Activated B cell treated with CpG ODN at 0.5 μM for 24 hours (primary cell): Measurements from ENCODE around the gene TMEM80. TPM values are rescaled to one million over a fixed set of nuclear protein-coding genes. Genes with fewer than 3 reads are reported as not detected.

Source experiments
- ATAC-seq: fragments of 200-7000 bp; cut with Tn5 transposase; one replicate; pipeline ENCODE4 v1.10.0; 2021; ENCODE audit warnings: low read depth, mild to moderate bottlenecking, moderate library complexity
- CTCF ChIA-PET: fragments of 350-600 bp; sonication (Branson Sonifier 250); formaldehyde crosslinking; loops from one replicate; lab custom pipeline; 2021; ENCODE audit warnings: antibody characterized with exemption; lab: Charles Lee
- POLR2A ChIA-PET: fragments of 350-600 bp; sonication (Branson Sonifier 250); formaldehyde crosslinking; loops from one replicate; lab custom pipeline; 2021; ENCODE audit warnings: antibody characterized with exemption; lab: Charles Lee
- DNase-seq: peaks from one replicate; pipeline ENCODE4 v3.0.0; 2022
- H3K27ac Mint-ChIP-seq: one replicate; pipeline ENCODE4 v1.8.0; 2020; ENCODE audit warnings: mixed read lengths
- H3K27me3 Mint-ChIP-seq: one replicate; pipeline ENCODE4 v1.8.0; 2021; ENCODE audit warnings: mixed read lengths
- H3K36me3 Mint-ChIP-seq: one replicate; pipeline ENCODE4 v1.8.0; 2021; ENCODE audit warnings: low read depth, mixed read lengths
- H3K4me1 Mint-ChIP-seq: one replicate; pipeline ENCODE4 v1.8.0; 2021; ENCODE audit warnings: mixed read lengths
- H3K4me3 Mint-ChIP-seq: one replicate; pipeline ENCODE4 v1.8.0; 2020; ENCODE audit warnings: mild to moderate bottlenecking, mixed read lengths
- H3K9me3 Mint-ChIP-seq: one replicate; pipeline ENCODE4 v1.8.0; 2020; ENCODE audit warnings: mixed read lengths
- CTCF ChIP-seq: fragments of 200-600 bp; IDR thresholded peaks from one replicate; pipeline ENCODE4 v1.8.0; 2022; ENCODE audit warnings: antibody characterized with exemption, mild to moderate bottlenecking
- intact Hi-C: fragments of 100-400 bp; cut with micrococcal nuclease; formaldehyde crosslinking; loops from one replicate; pipeline ENCODE4 v1.15.1; 2024
- total RNA-seq: library from RNA; stranded (reverse); gene quantifications from 2 replicates; pipeline ENCODE4 v1.2.3, GENCODE V29; 2022

TMEM80 gene
- total RNA-seq, 1 donor from 2014 or later, result 44.4 TPM

DNA sequence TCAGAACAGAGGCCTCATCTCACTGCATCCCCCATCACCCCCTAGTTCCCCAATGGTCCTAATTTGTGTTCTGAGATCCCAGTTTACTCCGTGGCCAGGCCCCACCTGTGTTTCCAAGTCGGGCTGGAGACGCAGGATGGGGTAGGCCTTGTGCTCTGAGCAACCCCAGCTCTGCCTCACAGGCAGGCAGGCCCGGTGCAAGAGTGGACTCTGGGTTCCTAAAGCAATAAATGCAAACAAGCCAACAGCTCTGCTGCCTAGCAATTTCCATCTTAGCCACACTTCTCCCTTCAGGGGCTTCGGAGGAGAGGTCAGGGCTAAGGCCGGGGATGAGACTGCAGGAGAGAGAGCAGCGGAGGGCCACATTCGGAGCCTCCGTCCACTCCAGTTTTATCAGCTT lies 7.9 kb downstream of the TMEM80 start:
- ChIA-PET CTCF (interaction anchor here (1.7 kb wide), 1 partner anchor 19 kb away, joined by 5 read pairs; no protein-coding TSS in a partner anchor), POLR2A (interaction anchor here (1.3 kb wide), 1 partner anchor 9 kb away, joined by 3 read pairs; no protein-coding TSS in a partner anchor)
- no peak overlapping the region for H3K27ac Mint-ChIP-seq
- TF ChIP-seq CTCF, result no peak
- H3K9me3 Mint-ChIP-seq, result no peaks in the 10 kb centered on the region
- H3K27me3 Mint-ChIP-seq, result peaks cover 9% of the 10 kb centered on the region
- no peak for ATAC-seq
- peaks cover 23% of the 10 kb centered on the region for H3K36me3 Mint-ChIP-seq
- no peak for DNase-seq
- H3K4me1 Mint-ChIP-seq, result peaks cover 10% of the 10 kb centered on the region
- H3K4me3 Mint-ChIP-seq, result no peak overlapping the region
- intact Hi-C loops, result no loop called here

DNA sequence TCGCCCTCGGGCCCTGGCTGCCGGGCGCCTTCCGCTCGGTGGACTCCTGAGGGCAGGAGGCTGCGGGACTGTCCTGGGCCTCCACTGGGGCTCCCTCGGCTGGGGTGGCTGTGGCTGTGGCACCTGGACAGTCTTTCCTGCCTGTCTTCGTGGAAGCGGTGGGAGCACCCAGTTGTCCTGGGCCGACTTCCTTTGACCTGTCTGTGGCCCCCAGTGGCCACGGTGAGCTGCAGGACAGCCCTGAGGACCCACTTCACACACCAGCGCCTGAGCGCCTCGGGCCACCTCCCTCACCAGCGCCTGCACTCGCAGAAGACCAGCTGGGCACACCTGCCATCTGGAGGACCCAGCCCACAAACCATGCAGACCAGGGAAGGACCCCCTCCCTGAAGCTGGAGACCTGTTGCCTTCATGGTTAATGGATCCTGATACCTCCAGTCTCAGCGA lies 8.6 kb downstream of the TMEM80 start:
- intact Hi-C loops, result no loop called here
- POLR2A ChIA-PET, result interaction anchor here (0.6 to 1.3 kb wide), 5 partner anchors 8 to 22 kb away, joined by 3 read pairs; partner anchors contain the start of gene TMEM80
- ATAC-seq, result no peak
- Mint-ChIP-seq H3K4me1 (peaks cover 10% of the 10 kb centered on the region), H3K36me3 (peaks cover 19% of the 10 kb centered on the region), H3K27me3 (peaks cover 9% of the 10 kb centered on the region), H3K4me3 (no peak overlapping the region), H3K9me3 (no peaks in the 10 kb centered on the region), H3K27ac (no peak overlapping the region)
- DNase-seq, result no peak
- CTCF ChIA-PET, result interaction anchor here (1.7 kb wide), 1 partner anchor 18 kb away, joined by 5 read pairs; no protein-coding TSS in a partner anchor
- TF ChIP-seq CTCF, result no peak

- H3K4me3 Mint-ChIP-seq, result no peak overlapping the region
- peaks cover 10% of the 10 kb centered on the region for H3K4me1 Mint-ChIP-seq
- ChIA-PET POLR2A (interaction anchor here (0.6 to 1.3 kb wide), 5 partner anchors 8 to 21 kb away, joined by 3 to 4 read pairs (median 3); partner anchors contain the start of gene TMEM80), CTCF (interaction anchor here (1.7 kb wide), 1 partner anchor 18 kb away, joined by 5 read pairs; no protein-coding TSS in a partner anchor)
- no peak overlapping the region for H3K27ac Mint-ChIP-seq
- DNase-seq (no peak), ATAC-seq (no peak)
- intact Hi-C loops, result no loop called here
- H3K9me3 Mint-ChIP-seq, result no peaks in the 10 kb centered on the region
- H3K27me3 Mint-ChIP-seq, result peaks cover 11% of the 10 kb centered on the region
- no peak for TF ChIP-seq CTCF
- peaks cover 13% of the 10 kb centered on the region for H3K36me3 Mint-ChIP-seq
Measured at GRCh38 chr11:704781-705645, 9.4 kb downstream of the TMEM80 start.

GRCh38 chr11:705646-706438 lies 10.2 kb downstream of the TMEM80 start, which contains the start of gene EPS8L2:
EPS8L2 (plus strand) TSS chr11:706231; CDS start chr11:709408, 3,177 bp downstream.
- H3K9me3 Mint-ChIP-seq, result no peaks in the 10 kb centered on the region
- ChIA-PET CTCF (interaction anchor here (1.4 kb wide), 1 partner anchor 9 kb away, joined by 7 read pairs; no protein-coding TSS in a partner anchor), POLR2A (interaction anchor here (1.0 kb wide), 1 partner anchor 9 kb away, joined by 4 read pairs; no protein-coding TSS in a partner anchor)

More at GRCh38 chr11:705646-706438, 10.2 kb downstream of the TMEM80 start, which contains the start of gene EPS8L2:
- no peak for TF ChIP-seq CTCF
- H3K4me3 Mint-ChIP-seq, result no peak within 1 kb of the TSS
- intact Hi-C loops, result no loop called here
- H3K27ac Mint-ChIP-seq, result no peak within 1 kb of the TSS
- H3K27me3 Mint-ChIP-seq, result peaks cover 13% of the 10 kb centered on the region
- peaks cover 14% of the 10 kb centered on the region for H3K4me1 Mint-ChIP-seq
- H3K36me3 Mint-ChIP-seq, result peaks cover 9% of the 10 kb centered on the region
- DNase-seq (no peak), ATAC-seq (peak; percentile 63)
